ENCODE data around the gene RPL22.
A peak's percentile ranks its signal among the peaks of the same experiment; 100 is the strongest.

The RPL22 gene

GRCh38 chr1:6199298-6200187 is at the start of gene RPL22:
Gene RPL22 (minus strand): TSS chr1:6199595. CDS start chr1:6199573, 22 bp downstream.
- peak; percentile 91 to 95 for DNase-seq (ENCODE audit: low read depth in 2 of 2)

GRCh38 chr1:6248161-6248776 is 48.9 kb upstream of the RPL22 start:
- DNase-seq (ENCODE audit: low read depth in 2 of 2): no peak

DNA sequence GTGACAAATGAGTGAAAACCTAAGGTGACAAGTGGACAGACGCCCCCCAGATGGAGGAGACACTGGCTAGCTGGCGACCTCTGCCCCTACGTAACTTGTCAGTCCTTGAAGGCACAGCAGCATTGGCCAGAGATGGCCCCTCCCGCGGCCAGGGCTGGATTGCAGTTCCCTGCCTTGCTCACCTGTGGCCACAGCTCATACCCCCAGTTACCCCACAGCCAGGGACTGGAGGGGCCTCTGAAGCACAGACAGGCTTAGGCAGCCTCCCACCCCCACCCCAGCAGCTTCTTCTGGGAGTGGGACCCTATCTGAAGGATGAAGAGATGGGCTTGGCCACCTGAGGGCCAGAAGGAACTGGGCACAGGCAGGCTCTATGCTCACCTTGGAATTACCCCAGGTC is 48.3 kb upstream of the RPL22 start:
- DNase-seq (ENCODE audit: low read depth in 2 of 2): no peak

GRCh38 chr1:6246497-6247467 is 47.4 kb upstream of the RPL22 start:
- peak; percentile 57 to 69 for DNase-seq (ENCODE audit: low read depth in 2 of 2)

GRCh38 chr1:6245869-6246496 is 46.6 kb upstream of the RPL22 start:
- peak in 1 of 2 donors; percentile 10 for DNase-seq (ENCODE audit: low read depth in 2 of 2)

DNA sequence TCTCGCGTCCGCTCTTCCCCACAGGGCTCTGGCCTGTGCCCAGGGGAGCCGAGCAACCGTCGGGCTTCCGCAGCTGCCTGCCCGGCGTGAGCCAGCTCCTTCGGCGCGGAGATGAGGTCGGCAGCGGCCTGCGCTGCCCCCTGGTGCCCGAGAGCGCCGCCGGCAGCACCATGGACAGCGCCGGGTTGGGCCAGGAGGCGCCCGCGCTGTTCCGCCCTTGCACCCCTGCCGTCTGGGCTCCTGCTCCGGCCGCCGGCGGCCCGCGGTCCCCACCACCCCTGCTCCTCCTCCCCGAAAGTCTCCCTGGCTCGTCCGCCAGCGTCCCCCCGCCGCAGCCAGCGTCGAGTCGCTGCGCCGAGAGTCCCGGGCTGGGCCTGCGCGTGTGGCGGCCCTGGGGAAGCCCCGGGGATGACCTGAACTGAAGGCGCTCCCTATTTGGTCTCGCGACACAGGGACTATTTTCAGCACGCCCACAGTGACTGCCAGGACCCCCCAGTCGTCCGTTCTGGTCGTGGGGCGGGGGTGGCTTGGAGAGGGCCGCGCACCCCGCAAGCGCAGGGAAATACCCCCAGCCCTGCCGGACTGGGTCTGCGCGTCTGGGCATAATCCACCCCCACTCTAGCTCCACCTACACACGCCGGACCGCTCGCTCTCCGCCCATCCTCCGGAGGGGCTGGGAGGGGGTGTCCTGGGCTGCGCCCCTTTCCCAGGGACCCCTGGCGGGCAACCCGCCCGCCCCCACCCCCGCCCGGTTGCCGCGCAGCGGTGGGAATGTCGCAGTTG is 45.9 kb upstream of the RPL22 start:
- peak; percentile 47 to 59 for DNase-seq (ENCODE audit: low read depth in 2 of 2)

DNA sequence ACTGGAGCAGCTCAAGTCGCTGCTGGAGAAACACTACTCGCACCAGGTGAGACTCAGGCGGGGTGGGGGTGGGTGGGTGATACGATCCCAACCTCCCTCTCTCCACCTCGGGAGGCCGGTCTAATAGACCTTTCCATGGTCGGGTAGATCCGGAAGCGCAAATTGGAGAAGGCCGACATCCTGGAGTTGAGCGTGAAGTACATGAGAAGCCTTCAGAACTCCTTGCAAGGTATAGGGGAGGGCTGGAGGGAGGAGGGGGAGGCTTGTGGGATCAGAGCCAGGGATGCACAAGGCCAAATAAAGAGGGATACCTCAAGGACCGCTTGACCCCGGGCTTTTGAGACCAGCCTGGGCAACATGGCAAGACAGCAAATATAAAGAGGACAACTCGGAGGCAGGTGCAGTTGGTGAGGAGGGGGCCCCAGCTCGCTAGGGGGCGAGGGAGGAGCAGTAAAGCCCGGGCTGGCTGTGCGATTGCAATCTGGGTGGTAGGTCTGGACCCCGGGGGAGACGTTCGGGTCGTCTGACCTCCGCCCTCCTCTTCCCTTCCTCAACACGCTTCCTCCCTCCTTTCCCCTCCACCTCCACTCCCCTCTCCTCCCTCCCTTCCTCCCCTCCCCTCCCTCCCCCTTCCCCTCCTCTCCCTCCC is 45.1 kb upstream of the RPL22 start:
- DNase-seq (ENCODE audit: low read depth in 2 of 2): no peak

DNA sequence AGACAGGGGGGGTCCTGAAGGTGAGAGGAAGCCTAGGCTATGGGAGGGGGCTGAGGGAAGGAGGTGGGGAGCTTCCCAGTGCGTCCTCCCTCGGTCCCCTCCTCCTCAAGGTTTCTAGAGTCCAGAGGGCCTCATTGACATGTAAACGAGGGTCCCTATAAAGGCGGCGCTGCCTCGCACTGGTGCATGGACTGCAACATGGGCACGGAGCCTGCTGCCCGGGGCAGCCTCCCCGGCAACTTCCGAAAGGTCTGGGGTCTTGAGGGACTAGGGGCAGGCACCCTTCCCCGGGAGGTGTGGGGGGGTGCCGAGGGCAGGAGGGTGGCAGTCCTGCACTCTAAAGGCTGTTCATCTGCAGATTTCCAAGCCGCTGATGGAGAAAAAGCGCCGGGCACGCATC is 44.6 kb upstream of the RPL22 start, which contains the start of gene HES3:
Gene HES3 (plus strand): TSS at position 187 of the 400 bp plus-strand sequence. CDS start 187 bp downstream, at position 374.
- DNase-seq (ENCODE audit: low read depth in 2 of 2): no peak

- DNase-seq (ENCODE audit: low read depth in 2 of 2): no peak
Measured at GRCh38 chr1:6243053-6243834, 43.8 kb upstream of the RPL22 start.

GRCh38 chr1:6241887-6242740 is 42.7 kb upstream of the RPL22 start:
- no peak for DNase-seq (ENCODE audit: low read depth in 2 of 2)

GRCh38 chr1:6241107-6241886 is 41.9 kb upstream of the RPL22 start:
- DNase-seq (ENCODE audit: low read depth in 2 of 2): no peak

DNA sequence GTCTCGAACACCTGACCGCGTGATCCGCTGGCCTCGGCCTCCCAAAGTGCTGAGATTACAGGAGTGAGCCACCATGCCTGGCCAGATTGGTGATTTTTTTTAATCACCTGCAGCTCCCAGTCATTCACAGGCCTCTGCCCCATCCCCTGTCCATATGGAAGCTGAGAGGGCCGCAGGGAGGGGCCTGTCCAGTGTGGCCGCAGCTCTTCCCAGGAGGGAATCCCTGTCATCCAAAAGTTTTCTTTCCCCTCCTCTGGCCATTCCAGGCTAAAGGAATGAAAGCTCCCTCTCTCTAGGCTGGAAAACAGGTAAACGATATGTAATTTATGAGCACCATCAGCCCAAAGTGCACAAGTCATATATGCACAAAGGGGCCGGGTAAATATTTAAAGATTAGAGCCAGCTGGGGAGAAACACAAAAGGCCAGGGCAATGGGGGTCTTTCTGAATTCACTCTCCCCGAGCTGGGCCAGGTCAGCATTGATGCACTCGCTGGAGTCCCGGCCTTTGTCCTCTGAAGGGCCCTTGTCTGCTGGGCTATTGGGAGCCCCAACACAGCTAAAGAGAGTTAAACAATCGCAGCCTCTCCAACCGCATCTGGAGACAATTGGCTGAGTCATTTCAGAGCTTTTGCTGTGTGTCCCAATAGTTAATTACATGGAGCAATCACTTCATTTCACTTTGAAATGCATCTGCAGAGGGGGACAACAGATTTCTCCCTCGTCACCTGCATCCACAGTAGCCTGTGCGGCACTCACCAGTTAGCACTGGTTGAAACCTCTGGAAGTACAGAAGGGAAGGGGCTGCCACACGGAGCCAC is 40.8 kb upstream of the RPL22 start:
- DNase-seq (ENCODE audit: low read depth in 2 of 2): no peak

DNA sequence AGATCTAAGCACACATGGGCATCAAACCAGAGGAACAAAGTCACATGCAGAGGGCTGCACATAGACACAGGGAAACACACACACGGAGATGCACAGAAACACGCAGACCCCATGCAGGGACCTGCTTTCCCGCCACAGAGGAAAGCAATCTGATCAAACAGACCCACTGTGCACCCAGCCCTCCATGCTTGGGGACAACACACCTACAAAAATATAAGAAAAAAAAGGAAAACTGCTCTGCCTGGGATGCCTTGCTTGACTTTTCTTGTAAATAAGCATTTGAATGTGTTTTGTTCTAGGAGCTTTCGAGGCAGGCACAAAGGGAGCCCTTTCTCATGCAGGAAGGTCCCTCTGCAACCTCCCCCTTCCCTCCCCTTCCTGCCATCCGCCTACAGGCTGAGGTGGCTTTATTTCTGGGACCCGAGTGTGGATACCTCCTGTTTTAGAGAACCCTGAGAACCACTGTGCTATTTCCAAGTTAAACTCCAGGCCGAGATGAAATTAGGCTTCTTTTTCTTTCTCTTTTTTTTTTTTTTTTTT is 39.9 kb upstream of the RPL22 start:
- no peak for DNase-seq (ENCODE audit: low read depth in 2 of 2)

GRCh38 chr1:6237093-6237492 is 37.7 kb upstream of the RPL22 start:
- no peak for DNase-seq (ENCODE audit: low read depth in 2 of 2)

- no peak for DNase-seq (ENCODE audit: low read depth in 2 of 2)
Measured at GRCh38 chr1:6235296-6235677, 35.9 kb upstream of the RPL22 start.

Data from stimulated activated CD8-positive, alpha-beta memory T cell treated with anti-CD3 and anti-CD28 coated beads, Interleukin-2, amount 100 ng/mL, for 1 hour (primary cell).